ENCODE measurements around the gene GTSF1L. TPM values are rescaled to one million over a fixed set of nuclear protein-coding genes. Genes with fewer than 3 reads are reported as not detected.

The GTSF1L gene
- total and polyA plus RNA-seq, 3 experiments from 2014 or later: not detected

DNA sequence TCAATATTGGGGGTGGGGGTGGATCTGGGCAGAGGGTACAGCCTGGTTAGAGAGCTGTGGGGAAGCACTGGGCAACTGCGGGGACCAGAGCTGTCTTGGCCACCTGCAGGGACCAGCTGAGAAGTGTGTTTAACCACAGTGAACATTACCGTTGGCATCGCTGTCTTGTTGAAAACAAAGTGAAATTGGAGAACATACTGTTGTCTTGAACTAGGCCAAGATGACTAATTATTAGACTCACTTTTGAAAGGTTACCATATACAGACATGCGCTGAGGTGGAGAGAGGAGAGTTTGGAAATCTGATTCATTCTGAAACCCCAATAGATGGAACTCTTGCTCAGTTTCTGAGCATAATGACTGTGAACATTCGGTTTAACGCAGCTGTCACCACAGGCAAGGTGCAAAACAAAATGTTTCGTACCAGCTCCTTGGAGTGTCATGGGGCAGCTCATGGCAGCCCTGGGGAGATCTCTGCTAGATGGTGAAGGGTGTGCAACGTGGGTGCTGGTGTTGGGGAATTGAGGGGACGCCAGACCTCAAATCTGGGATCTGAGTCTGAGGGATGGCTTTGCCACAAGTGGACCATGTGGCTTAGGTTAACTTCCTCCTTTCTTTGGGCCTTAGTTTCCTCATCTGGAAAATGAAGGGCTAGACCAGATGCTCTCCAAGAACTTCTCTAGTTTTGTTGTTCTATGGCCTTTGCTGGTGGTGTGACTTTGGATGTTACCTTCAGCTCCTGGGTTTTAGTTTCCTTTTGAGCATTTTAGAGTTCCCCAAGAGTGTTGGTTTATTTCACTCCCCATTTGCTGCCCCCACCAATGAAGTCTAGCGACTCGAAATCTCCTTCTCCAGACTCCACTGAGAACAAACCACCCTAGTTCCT lies 24.6 kb upstream of the GTSF1L start:
- Histone ChIP-seq H3K27me3 (ENCODE audit: insufficient read depth, low read length, poor library complexity, severe bottlenecking) (no peaks in the 10 kb centered on the region), H3K4me1 (ENCODE audit: insufficient read depth, low read length) (peaks cover 24% of the 10 kb centered on the region), H3K9me3 (ENCODE audit: low read length) (no peaks in the 10 kb centered on the region), H3K36me3 (ENCODE audit: insufficient read depth, low read length) (no peaks in the 10 kb centered on the region), H3K4me3 (ENCODE audit: low read length) (no peak overlapping the region), H3K27ac (ENCODE audit: low read depth, low read length) (no peak overlapping the region)
- POLR2A ChIA-PET: no interaction called here
- no peak for DNase-seq
- CTCF ChIA-PET: interaction anchor here (1.3 to 5.9 kb wide), 6 partner anchors 12 to 438 kb away, joined by 3 to 74 read pairs (median 8); no protein-coding TSS in a partner anchor
- Mint-ChIP-seq H3K36me3 (no peaks in the 10 kb centered on the region), H3K27ac (peak overlapping the region in 4 of 8 donors; percentile 0 to 46 (median 27)), H3K4me1 (peaks cover 22 to 36% (median 33%) of the 10 kb centered on the region in 3 donors), H3K9me3 (no peaks in the 10 kb centered on the region), H3K27me3 (peaks cover 4 to 41% of the 10 kb centered on the region in 2 donors), H3K4me3 (peak overlapping the region in 1 of 7 donors; percentile 34)

DNA sequence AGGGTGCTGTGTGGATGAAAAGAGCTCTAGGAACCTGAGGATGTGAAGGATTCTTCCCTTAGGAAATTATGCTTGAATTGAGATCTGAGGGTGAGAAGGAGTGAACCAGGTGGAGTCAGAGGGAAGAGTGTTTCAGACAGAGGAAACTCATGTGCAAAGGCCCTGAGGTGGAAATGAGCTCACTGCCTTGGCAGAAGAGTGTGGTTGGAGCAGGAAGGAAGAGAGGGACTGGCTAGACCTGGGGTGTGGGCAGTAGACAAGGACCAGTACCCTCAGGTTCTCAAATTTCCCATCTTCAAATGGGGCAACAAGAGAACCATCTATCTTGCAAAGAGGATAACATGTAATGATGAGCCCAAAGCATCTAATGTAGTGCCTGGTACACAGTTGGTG lies 24.0 kb upstream of the GTSF1L start:
- no peaks in the 10 kb centered on the region for H3K36me3 Mint-ChIP-seq

DNA sequence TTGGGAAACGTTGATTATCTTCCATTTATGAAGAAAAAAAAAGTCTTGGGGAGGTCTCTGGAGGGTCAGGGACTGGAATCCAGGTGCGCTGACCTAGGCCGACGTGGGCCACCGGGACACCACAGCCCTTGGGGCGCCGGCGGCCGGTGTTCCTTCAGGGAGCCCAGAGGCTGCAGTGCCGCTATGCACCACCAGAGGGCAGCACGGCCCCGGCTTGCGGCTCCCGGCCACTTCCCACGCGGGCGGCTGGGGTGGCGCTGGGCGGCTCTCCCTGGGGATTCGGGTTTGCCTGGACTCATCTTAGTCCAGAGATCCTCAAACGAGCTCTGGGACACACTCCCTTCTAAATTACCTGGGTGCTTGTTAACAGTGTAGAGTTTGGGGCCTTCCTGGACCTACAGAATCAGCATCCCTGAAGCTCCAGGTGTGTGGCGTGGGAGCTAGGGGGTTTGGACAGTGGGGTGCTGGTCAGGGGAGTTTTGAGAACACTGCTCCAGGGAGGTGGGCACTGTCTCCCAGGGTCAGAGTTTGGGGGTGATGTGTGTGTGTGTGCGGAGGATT lies 23.0 kb upstream of the GTSF1L start:
- Mint-ChIP-seq H3K9me3 (no peaks in the 10 kb centered on the region), H3K27me3 (peaks cover 5 to 45% of the 10 kb centered on the region in 2 donors), H3K4me3 (no peak overlapping the region), H3K36me3 (no peaks in the 10 kb centered on the region), H3K27ac (no peak overlapping the region), H3K4me1 (peaks cover 22 to 36% (median 33%) of the 10 kb centered on the region in 3 donors)
- H3K4me3 ChIP-seq (ENCODE audit: low read length): no peak overlapping the region
- DNase-seq: peak; percentile 57 to 83 (median 73)
- ChIA-PET POLR2A (no interaction called here), CTCF (interaction anchor here (0.7 to 5.9 kb wide), 16 partner anchors 8 to 440 kb away, joined by 3 to 74 read pairs (median 3); no protein-coding TSS in a partner anchor)
- no peaks in the 10 kb centered on the region for H3K36me3 ChIP-seq (ENCODE audit: insufficient read depth, low read length)
- H3K27me3 ChIP-seq (ENCODE audit: insufficient read depth, low read length, poor library complexity, severe bottlenecking): peaks cover 6% of the 10 kb centered on the region
- H3K4me1 ChIP-seq (ENCODE audit: insufficient read depth, low read length): peaks cover 24% of the 10 kb centered on the region
- no peaks in the 10 kb centered on the region for H3K9me3 ChIP-seq (ENCODE audit: low read length)
- no peak overlapping the region for H3K27ac ChIP-seq (ENCODE audit: low read depth, low read length)

More for the DNA sequence above, 24.0 kb upstream of the GTSF1L start:
- CTCF ChIA-PET: interaction anchor here (1.0 to 5.9 kb wide), 10 partner anchors 10 to 439 kb away, joined by 3 to 74 read pairs (median 4); no protein-coding TSS in a partner anchor
- Mint-ChIP-seq H3K27me3 (peaks cover 5 to 45% of the 10 kb centered on the region in 2 donors), H3K4me3 (no peak overlapping the region), H3K27ac (peak overlapping the region in 2 of 8 donors; percentile 14), H3K9me3 (no peaks in the 10 kb centered on the region), H3K4me1 (peaks cover 22 to 36% (median 33%) of the 10 kb centered on the region in 3 donors)
- Histone ChIP-seq H3K4me3 (ENCODE audit: low read length) (no peak overlapping the region), H3K36me3 (ENCODE audit: insufficient read depth, low read length) (no peaks in the 10 kb centered on the region), H3K27me3 (ENCODE audit: insufficient read depth, low read length, poor library complexity, severe bottlenecking) (no peaks in the 10 kb centered on the region), H3K27ac (ENCODE audit: low read depth, low read length) (no peak overlapping the region), H3K9me3 (ENCODE audit: low read length) (no peaks in the 10 kb centered on the region), H3K4me1 (ENCODE audit: insufficient read depth, low read length) (peaks cover 24% of the 10 kb centered on the region)
- DNase-seq: no peak
- POLR2A ChIA-PET: no interaction called here

DNA sequence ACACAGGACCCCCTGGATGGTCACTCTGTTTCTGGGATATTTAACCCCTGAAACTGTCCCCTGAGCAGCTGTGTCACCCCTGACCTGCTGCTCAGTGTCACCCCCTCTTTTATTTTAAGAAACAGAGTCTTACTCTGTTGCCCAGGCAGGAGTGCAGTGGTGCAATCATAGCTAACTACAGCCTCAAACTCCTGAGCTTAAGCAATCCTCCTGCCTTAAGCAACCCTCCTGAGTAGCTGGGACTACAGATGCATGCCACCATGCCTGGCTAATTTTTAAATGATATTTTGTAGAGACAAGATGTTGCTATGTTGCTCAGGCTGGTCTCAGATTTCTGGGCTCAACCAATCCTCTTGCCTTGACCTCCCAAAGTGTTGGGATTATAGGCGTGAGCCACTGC lies 21.5 kb upstream of the GTSF1L start:
- H3K4me3 Mint-ChIP-seq: no peak overlapping the region

DNA sequence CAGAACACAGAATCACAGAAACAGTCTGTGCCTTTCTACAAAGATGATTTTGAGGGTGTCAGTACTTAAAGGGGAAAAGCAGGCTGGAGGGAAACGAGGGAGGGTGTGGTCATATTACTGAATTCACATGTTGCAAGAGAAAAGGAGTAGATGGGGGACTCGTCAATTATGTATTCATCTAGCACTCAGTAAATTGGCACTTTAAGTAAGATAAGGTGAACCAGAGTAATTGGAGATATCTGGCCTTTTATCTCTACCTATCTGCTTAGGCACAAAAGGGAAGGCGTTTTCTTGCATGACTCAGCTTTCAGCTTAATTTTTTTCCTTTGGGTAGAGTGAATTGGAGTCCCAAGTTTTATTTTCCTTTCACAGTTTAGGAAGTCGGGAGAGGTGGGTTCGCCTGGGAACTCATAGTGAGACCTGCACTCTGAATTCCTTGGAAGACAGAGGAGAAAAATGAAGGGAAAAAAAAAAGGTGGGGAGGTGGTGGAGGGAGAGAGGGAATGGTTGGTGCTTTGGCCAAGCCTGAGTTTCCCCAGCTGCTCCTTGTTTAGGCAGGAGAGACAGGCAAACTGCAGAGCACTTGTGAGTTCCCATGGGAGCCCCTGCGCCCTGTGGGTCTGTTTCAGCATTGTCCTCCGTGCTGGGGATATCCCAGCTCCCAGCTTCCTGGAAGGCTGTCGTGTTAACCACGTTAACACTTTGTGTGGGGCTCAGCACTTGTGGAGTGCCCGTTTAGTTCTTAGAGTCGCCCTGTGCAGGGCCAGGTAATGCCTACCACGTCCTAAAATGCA lies 19.7 kb upstream of the GTSF1L start:
- Mint-ChIP-seq H3K4me3 (no peak overlapping the region), H3K27ac (no peak overlapping the region), H3K27me3 (peaks cover 1 to 40% of the 10 kb centered on the region in 2 donors), H3K4me1 (peaks cover 9 to 21% (median 19%) of the 10 kb centered on the region in 3 donors), H3K36me3 (no peaks in the 10 kb centered on the region), H3K9me3 (no peaks in the 10 kb centered on the region)
- peaks cover 14% of the 10 kb centered on the region for H3K4me1 ChIP-seq (ENCODE audit: insufficient read depth, low read length)
- H3K27me3 ChIP-seq (ENCODE audit: insufficient read depth, low read length, poor library complexity, severe bottlenecking): peaks cover 6% of the 10 kb centered on the region
- no peaks in the 10 kb centered on the region for H3K9me3 ChIP-seq (ENCODE audit: low read length)
- no peak overlapping the region for H3K4me3 ChIP-seq (ENCODE audit: low read length)
- H3K27ac ChIP-seq (ENCODE audit: low read depth, low read length): no peak overlapping the region
- no peaks in the 10 kb centered on the region for H3K36me3 ChIP-seq (ENCODE audit: insufficient read depth, low read length)
- DNase-seq: no peak
- CTCF ChIA-PET: interaction anchor here (1.2 kb wide), 1 partner anchor 8 kb away, joined by 3 read pairs; no protein-coding TSS in a partner anchor
- POLR2A ChIA-PET: no interaction called here

More for the DNA sequence above, 21.5 kb upstream of the GTSF1L start:
- POLR2A ChIA-PET: interaction anchor here (0.6 kb wide), 1 partner anchor 9 kb away, joined by 5 read pairs; no protein-coding TSS in a partner anchor
- peaks cover 22 to 36% (median 33%) of the 10 kb centered on the region in 3 donors for H3K4me1 Mint-ChIP-seq
- Histone ChIP-seq H3K27me3 (ENCODE audit: insufficient read depth, low read length, poor library complexity, severe bottlenecking) (peaks cover 6% of the 10 kb centered on the region), H3K9me3 (ENCODE audit: low read length) (no peaks in the 10 kb centered on the region), H3K4me3 (ENCODE audit: low read length) (no peak overlapping the region), H3K27ac (ENCODE audit: low read depth, low read length) (no peak overlapping the region), H3K4me1 (ENCODE audit: insufficient read depth, low read length) (peaks cover 24% of the 10 kb centered on the region), H3K36me3 (ENCODE audit: insufficient read depth, low read length) (no peaks in the 10 kb centered on the region)
- no peak overlapping the region for H3K27ac Mint-ChIP-seq
- CTCF ChIA-PET: interaction anchor here (2.0 to 5.9 kb wide), 2 partner anchors 333 to 342 kb away, joined by 5 to 74 read pairs; no protein-coding TSS in a partner anchor
- no peaks in the 10 kb centered on the region for H3K9me3 Mint-ChIP-seq
- H3K27me3 Mint-ChIP-seq: peaks cover 5 to 49% of the 10 kb centered on the region in 2 donors
- no peaks in the 10 kb centered on the region for H3K36me3 Mint-ChIP-seq
- DNase-seq: no peak

DNA sequence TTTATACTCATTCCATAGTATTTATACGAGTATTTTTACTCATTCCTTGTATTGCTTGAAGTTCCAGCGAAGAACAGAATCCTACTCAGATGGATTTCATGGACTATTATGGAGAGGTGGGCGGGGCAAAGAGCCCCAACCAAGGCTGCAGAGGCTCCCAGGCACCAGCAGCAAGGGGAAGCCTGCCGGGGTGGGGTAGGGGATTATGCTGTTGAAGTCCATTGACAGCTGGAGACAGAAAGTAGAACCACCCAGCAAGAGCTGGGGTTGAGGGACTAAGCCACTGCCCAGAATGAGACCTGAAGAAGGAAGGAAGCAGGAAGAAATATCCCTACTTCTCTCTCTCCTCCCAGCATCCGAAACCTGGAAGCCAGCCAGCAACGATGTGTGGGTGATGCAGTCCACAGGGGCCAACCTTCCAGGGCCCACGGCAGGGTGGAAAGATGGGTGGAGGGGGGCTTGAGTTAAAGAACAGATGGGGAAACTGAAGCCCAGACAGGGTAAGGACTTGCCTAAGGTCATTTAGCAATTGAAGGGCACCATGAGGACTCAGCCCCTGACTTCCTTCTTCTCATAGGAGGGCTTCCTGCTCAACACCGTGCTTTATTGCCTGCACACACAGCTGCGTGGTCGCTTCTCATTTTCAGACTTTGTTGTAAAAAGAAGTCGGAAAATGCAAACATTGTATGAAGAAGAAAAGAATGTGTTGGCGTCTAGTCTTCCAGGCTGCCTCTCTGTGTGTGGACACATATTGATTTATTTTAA lies 18.3 kb upstream of the GTSF1L start:
- ChIA-PET CTCF (interaction anchor here (0.7 kb wide), 1 partner anchor 337 kb away, joined by 3 read pairs; no protein-coding TSS in a partner anchor), POLR2A (no interaction called here)
- DNase-seq: no peak
- no peak overlapping the region for H3K27ac ChIP-seq (ENCODE audit: low read depth, low read length)
- H3K9me3 ChIP-seq (ENCODE audit: low read length): no peaks in the 10 kb centered on the region
- peaks cover 7% of the 10 kb centered on the region for H3K4me1 ChIP-seq (ENCODE audit: insufficient read depth, low read length)
- Mint-ChIP-seq H3K4me1 (peaks cover 0 to 8% (median 8%) of the 10 kb centered on the region in 3 donors), H3K4me3 (no peak overlapping the region), H3K9me3 (no peaks in the 10 kb centered on the region), H3K27ac (no peak overlapping the region), H3K27me3 (peaks cover 1 to 26% of the 10 kb centered on the region in 2 donors), H3K36me3 (no peaks in the 10 kb centered on the region)
- peaks cover 6% of the 10 kb centered on the region for H3K27me3 ChIP-seq (ENCODE audit: insufficient read depth, low read length, poor library complexity, severe bottlenecking)
- no peak overlapping the region for H3K4me3 ChIP-seq (ENCODE audit: low read length)
- no peaks in the 10 kb centered on the region for H3K36me3 ChIP-seq (ENCODE audit: insufficient read depth, low read length)

DNA sequence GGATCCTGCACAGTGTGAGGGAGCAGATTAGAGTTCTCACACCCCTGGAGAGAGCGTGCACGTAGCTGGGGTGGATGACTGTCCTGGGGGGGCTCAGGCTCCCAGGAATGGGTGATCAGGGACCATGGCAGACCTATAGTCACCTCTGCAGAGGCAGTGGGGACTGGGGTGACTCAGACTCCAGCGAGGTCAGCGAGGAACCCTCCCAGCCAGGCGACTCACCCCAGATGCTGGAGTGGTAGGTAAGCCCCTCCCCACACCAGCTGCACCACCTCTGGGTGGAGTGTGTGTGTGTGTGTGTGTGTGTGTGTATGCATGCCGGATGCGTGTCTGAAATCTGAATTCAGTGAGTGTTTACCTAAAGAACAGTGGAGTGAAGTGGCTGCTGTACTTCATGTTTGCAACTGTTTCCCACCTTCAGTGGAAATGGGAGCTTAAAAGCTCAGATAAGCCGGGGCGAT lies 17.4 kb upstream of the GTSF1L start:
- ChIA-PET POLR2A (no interaction called here), CTCF (interaction anchor here (0.7 kb wide), 1 partner anchor 338 kb away, joined by 3 read pairs; no protein-coding TSS in a partner anchor)
- H3K36me3 ChIP-seq (ENCODE audit: insufficient read depth, low read length): no peaks in the 10 kb centered on the region
- H3K27ac ChIP-seq (ENCODE audit: low read depth, low read length): no peak overlapping the region
- Mint-ChIP-seq H3K27ac (no peak overlapping the region), H3K27me3 (peaks cover 1 to 18% of the 10 kb centered on the region in 2 donors), H3K4me1 (no peaks in the 10 kb centered on the region), H3K9me3 (no peaks in the 10 kb centered on the region), H3K4me3 (no peak overlapping the region), H3K36me3 (no peaks in the 10 kb centered on the region)
- H3K9me3 ChIP-seq (ENCODE audit: low read length): no peaks in the 10 kb centered on the region
- no peaks in the 10 kb centered on the region for H3K4me1 ChIP-seq (ENCODE audit: insufficient read depth, low read length)
- H3K4me3 ChIP-seq (ENCODE audit: low read length): no peak overlapping the region
- peaks cover 6% of the 10 kb centered on the region for H3K27me3 ChIP-seq (ENCODE audit: insufficient read depth, low read length, poor library complexity, severe bottlenecking)
- no peak for DNase-seq
